T-helper 1 cell treated with Interleukin-12 subunit alpha and Interleukin-12 subunit beta and Interleukin-4 antibody, amounts not matched to agents 30 μg/mL and 1 μg/mL, for 36 hours (primary cell): ENCODE data around the gene KCNJ9.
"Not testable (repeated sequence)": the region's sequence is repeated elsewhere in the genome, so short reads cannot be mapped to it uniquely, and the experiment has no call there.

Experiments
- H3K27ac Mint-ChIP-seq: one replicate; pipeline ENCODE4 v1.8.0; 2021; ENCODE audit warnings: mild to moderate bottlenecking, mixed read lengths
- H3K27me3 Mint-ChIP-seq: one replicate; pipeline ENCODE4 v1.8.0; 2021; ENCODE audit warnings: low read depth, mixed read lengths
- H3K36me3 Mint-ChIP-seq: one replicate; pipeline ENCODE4 v1.8.0; 2021; ENCODE audit warnings: low read depth, mixed read lengths
- H3K4me1 Mint-ChIP-seq: one replicate; pipeline ENCODE4 v1.8.0; 2021; ENCODE audit warnings: low read depth, mixed read lengths
- H3K4me3 Mint-ChIP-seq: one replicate; pipeline ENCODE4 v1.8.0; 2021; ENCODE audit warnings: mild to moderate bottlenecking, moderate library complexity, mixed read lengths
- H3K9me3 Mint-ChIP-seq: one replicate; pipeline ENCODE4 v1.8.0; 2021; ENCODE audit warnings: mixed read lengths

Gene KCNJ9

GRCh38 chr1:160098852-160099561 lies 17.7 kb downstream of the KCNJ9 start:
- no peaks in the 10 kb centered on the region for H3K9me3 Mint-ChIP-seq
- H3K27ac Mint-ChIP-seq, result peak overlapping the region; percentile 69
- H3K4me3 Mint-ChIP-seq, result peak overlapping the region; percentile 67
- H3K36me3 Mint-ChIP-seq, result no peaks in the 10 kb centered on the region
- H3K4me1 Mint-ChIP-seq, result peaks cover 31% of the 10 kb centered on the region
- H3K27me3 Mint-ChIP-seq, result no peaks in the 10 kb centered on the region

- peak overlapping the region; percentile 69 for H3K27ac Mint-ChIP-seq
- H3K36me3 Mint-ChIP-seq, result no peaks in the 10 kb centered on the region
- peaks cover 31% of the 10 kb centered on the region for H3K4me1 Mint-ChIP-seq
- H3K9me3 Mint-ChIP-seq, result no peaks in the 10 kb centered on the region
- H3K4me3 Mint-ChIP-seq, result peak overlapping the region; percentile 67
- no peaks in the 10 kb centered on the region for H3K27me3 Mint-ChIP-seq
These were observed 18.5 kb downstream of the KCNJ9 start for GRCh38 chr1:160099716-160100375.

- Mint-ChIP-seq H3K36me3 (no peaks in the 10 kb centered on the region), H3K27me3 (peaks cover 5% of the 10 kb centered on the region), H3K4me3 (no peak overlapping the region), H3K9me3 (no peaks in the 10 kb centered on the region), H3K4me1 (peaks cover 28% of the 10 kb centered on the region), H3K27ac (peak overlapping the region; percentile 69)
These were observed 19.8 kb downstream of the KCNJ9 start for GRCh38 chr1:160101037-160101716.

GRCh38 chr1:160101717-160102522 lies 20.6 kb downstream of the KCNJ9 start:
- Mint-ChIP-seq H3K9me3 (no peaks in the 10 kb centered on the region), H3K4me3 (no peak overlapping the region), H3K27me3 (peaks cover 10% of the 10 kb centered on the region), H3K27ac (no peak overlapping the region), H3K36me3 (no peaks in the 10 kb centered on the region), H3K4me1 (peaks cover 23% of the 10 kb centered on the region)

GRCh38 chr1:160103658-160104408 lies 22.5 kb downstream of the KCNJ9 start:
- peaks cover 14% of the 10 kb centered on the region for H3K4me1 Mint-ChIP-seq
- no peaks in the 10 kb centered on the region for H3K9me3 Mint-ChIP-seq
- H3K4me3 Mint-ChIP-seq, result no peak overlapping the region
- no peak overlapping the region for H3K27ac Mint-ChIP-seq
- H3K27me3 Mint-ChIP-seq, result peaks cover 12% of the 10 kb centered on the region
- no peaks in the 10 kb centered on the region for H3K36me3 Mint-ChIP-seq

GRCh38 chr1:160104486-160104885 lies 23.1 kb downstream of the KCNJ9 start:
- no peaks in the 10 kb centered on the region for H3K36me3 Mint-ChIP-seq
- H3K4me1 Mint-ChIP-seq, result peaks cover 11% of the 10 kb centered on the region
- no peaks in the 10 kb centered on the region for H3K9me3 Mint-ChIP-seq
- H3K4me3 Mint-ChIP-seq, result no peak overlapping the region
- peaks cover 15% of the 10 kb centered on the region for H3K27me3 Mint-ChIP-seq
- no peak overlapping the region for H3K27ac Mint-ChIP-seq

GRCh38 chr1:160105155-160105554 lies 23.8 kb downstream of the KCNJ9 start:
- peaks cover 7% of the 10 kb centered on the region for H3K4me1 Mint-ChIP-seq
- H3K27me3 Mint-ChIP-seq, result peaks cover 15% of the 10 kb centered on the region
- H3K9me3 Mint-ChIP-seq, result no peaks in the 10 kb centered on the region
- H3K27ac Mint-ChIP-seq, result no peak overlapping the region
- H3K4me3 Mint-ChIP-seq, result no peak overlapping the region
- H3K36me3 Mint-ChIP-seq, result no peaks in the 10 kb centered on the region

GRCh38 chr1:160107512-160107911 lies 26.2 kb downstream of the KCNJ9 start:
- Mint-ChIP-seq H3K36me3 (no peaks in the 10 kb centered on the region), H3K27ac (no peak overlapping the region), H3K4me1 (peaks cover 3% of the 10 kb centered on the region), H3K27me3 (peaks cover 15% of the 10 kb centered on the region), H3K4me3 (no peak overlapping the region), H3K9me3 (no peaks in the 10 kb centered on the region)

GRCh38 chr1:160108888-160109662 lies 27.7 kb downstream of the KCNJ9 start:
- no peak overlapping the region for H3K4me3 Mint-ChIP-seq
- H3K27ac Mint-ChIP-seq, result no peak overlapping the region
- peaks cover 3% of the 10 kb centered on the region for H3K4me1 Mint-ChIP-seq
- no peaks in the 10 kb centered on the region for H3K36me3 Mint-ChIP-seq
- peaks cover 18% of the 10 kb centered on the region for H3K27me3 Mint-ChIP-seq
- H3K9me3 Mint-ChIP-seq, result no peaks in the 10 kb centered on the region

GRCh38 chr1:160109686-160110085 lies 28.3 kb downstream of the KCNJ9 start:
- Mint-ChIP-seq H3K36me3 (no peaks in the 10 kb centered on the region), H3K4me1 (peaks cover 3% of the 10 kb centered on the region), H3K9me3 (no peaks in the 10 kb centered on the region), H3K27me3 (peaks cover 18% of the 10 kb centered on the region), H3K27ac (no peak overlapping the region), H3K4me3 (no peak overlapping the region)

GRCh38 chr1:160111462-160111861 lies 30.1 kb downstream of the KCNJ9 start:
- H3K27ac Mint-ChIP-seq, H3K4me3 Mint-ChIP-seq, H3K4me1 Mint-ChIP-seq, H3K36me3 Mint-ChIP-seq, H3K9me3 Mint-ChIP-seq: not testable (repeated sequence)
- H3K27me3 Mint-ChIP-seq, result peaks cover 18% of the 10 kb centered on the region

- no peak overlapping the region for H3K27ac Mint-ChIP-seq
- peaks cover 3% of the 10 kb centered on the region for H3K4me1 Mint-ChIP-seq
- H3K36me3 Mint-ChIP-seq, result no peaks in the 10 kb centered on the region
- peaks cover 24% of the 10 kb centered on the region for H3K27me3 Mint-ChIP-seq
- no peak overlapping the region for H3K4me3 Mint-ChIP-seq
- no peaks in the 10 kb centered on the region for H3K9me3 Mint-ChIP-seq
These were observed 31.0 kb downstream of the KCNJ9 start for GRCh38 chr1:160112357-160112756.

- Mint-ChIP-seq H3K4me3 (no peak overlapping the region), H3K9me3 (no peaks in the 10 kb centered on the region), H3K36me3 (no peaks in the 10 kb centered on the region), H3K27me3 (peaks cover 28% of the 10 kb centered on the region), H3K4me1 (peaks cover 3% of the 10 kb centered on the region), H3K27ac (no peak overlapping the region)
These were observed 32.1 kb downstream of the KCNJ9 start for GRCh38 chr1:160113407-160113806.
